Prostate gland (tissue), 2 donors: Measurements from ENCODE around the gene SIGLEC15.

Source experiments
- CTCF ChIP-seq, 4 experiments: fragments of 200-600 bp in 2 of 4; fragments of 450-650 bp in 2 of 4; sonication (generic) in 2 of 4; IDR thresholded peaks; 1 replicate in 3 of 4; 2 replicates in 1 of 4; pipeline ENCODE4 v1.5.1; 2016 to 2019; ENCODE audit warnings: antibody characterized with exemption in 4 of 4, mild to moderate bottlenecking in 2 of 4, moderate library complexity in 2 of 4
- POLR2A ChIP-seq: fragments of 450-650 bp; IDR thresholded peaks from one replicate; pipeline ENCODE4 v1.6.1; 2016; ENCODE audit warnings: antibody characterized with exemption, mild to moderate bottlenecking

DNA sequence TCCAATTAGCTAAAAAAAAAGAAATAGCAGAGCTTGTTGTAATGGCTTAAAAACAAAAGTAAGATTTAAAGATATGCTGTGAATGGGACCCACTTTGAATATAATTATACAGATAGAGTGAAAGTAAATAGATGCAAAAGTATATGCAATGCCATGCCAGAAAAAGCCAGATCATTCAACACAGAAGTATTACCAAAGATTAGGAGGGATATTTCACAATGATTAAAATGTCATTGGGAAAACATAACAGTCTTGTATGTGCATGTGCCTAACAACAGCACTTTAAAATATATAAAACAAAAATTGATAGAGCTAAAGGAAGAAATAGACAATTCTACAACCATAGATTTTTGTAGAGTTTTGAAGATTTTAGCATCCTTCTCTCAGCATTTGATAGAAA lies 19.9 kb upstream of the SIGLEC15 start:
- TF ChIP-seq CTCF (IDR thresholded peaks at IDR 0.05) (no peak), POLR2A (no peak)
